DMS114 treated with DMSO at 0.1 percent for 48 hours (cell line): ENCODE results near the gene NRIP1.
"Not testable (repeated sequence)": the region's sequence is repeated elsewhere in the genome, so short reads cannot be mapped to it uniquely, and the experiment has no call there.

Source experiments
- DNase-seq: peaks from one replicate; lab custom pipeline; 2025; ENCODE audit not compliant: unreplicated experiment; lab: John Stamatoyannopoulos, UW

The NRIP1 gene

GRCh38 chr21:14982336-14982735, 82.5 kb downstream of the NRIP1 start:
- no peak for DNase-seq

- no peak for DNase-seq
Observed at GRCh38 chr21:14981246-14981645, 83.6 kb downstream of the NRIP1 start.

GRCh38 chr21:14979264-14979663, 85.5 kb downstream of the NRIP1 start:
- no peak for DNase-seq

- DNase-seq: no peak
Observed at GRCh38 chr21:14977814-14978213, 87.0 kb downstream of the NRIP1 start.

GRCh38 chr21:14975136-14975919, 89.5 kb downstream of the NRIP1 start:
- no peak for DNase-seq

- DNase-seq: no peak
Observed at GRCh38 chr21:14972678-14973077, 92.1 kb downstream of the NRIP1 start.

GRCh38 chr21:14968821-14969220, 96.0 kb downstream of the NRIP1 start:
- no peak for DNase-seq

GRCh38 chr21:14968029-14968428, 96.8 kb downstream of the NRIP1 start:
- DNase-seq: no peak

GRCh38 chr21:14964621-14965020, 100.2 kb downstream of the NRIP1 start:
- DNase-seq: no peak

GRCh38 chr21:14962217-14962616, 102.6 kb downstream of the NRIP1 start:
- no peak for DNase-seq

GRCh38 chr21:14961502-14961901, 103.3 kb downstream of the NRIP1 start:
- DNase-seq: no peak

GRCh38 chr21:14959343-14959742, 105.5 kb downstream of the NRIP1 start:
- no peak for DNase-seq

GRCh38 chr21:14957836-14958235, 107.0 kb downstream of the NRIP1 start:
- no peak for DNase-seq

- no peak for DNase-seq
Observed at GRCh38 chr21:14956807-14957206, 108.0 kb downstream of the NRIP1 start.

GRCh38 chr21:14955936-14956520, 108.8 kb downstream of the NRIP1 start:
- no peak for DNase-seq

GRCh38 chr21:14952916-14953315, 111.9 kb downstream of the NRIP1 start:
- DNase-seq: no peak

- no peak for DNase-seq
Observed at GRCh38 chr21:14949603-14950002, 115.2 kb downstream of the NRIP1 start.

- DNase-seq: no peak
Observed at GRCh38 chr21:14947613-14948160, 117.1 kb downstream of the NRIP1 start.

GRCh38 chr21:14945176-14945575, 119.6 kb downstream of the NRIP1 start:
- DNase-seq: no peak

- DNase-seq: no peak
Observed at GRCh38 chr21:14943616-14944015, 121.2 kb downstream of the NRIP1 start.

GRCh38 chr21:14942801-14943490, 121.9 kb downstream of the NRIP1 start:
- DNase-seq: no peak

GRCh38 chr21:14927324-14927723, 137.5 kb downstream of the NRIP1 start:
- not testable (repeated sequence) for DNase-seq
